Activated CD8-positive, alpha-beta memory T cell treated with anti-CD3 and anti-CD28 coated beads, Interleukin-2, amount 50 U/mL, for 48 hours (primary cell): ENCODE measurements around the gene PEF1.

Experiments used
- DNase-seq: peaks from one replicate; pipeline ENCODE4 v3.0.0-alpha.2; 2020

Gene PEF1, protein sequence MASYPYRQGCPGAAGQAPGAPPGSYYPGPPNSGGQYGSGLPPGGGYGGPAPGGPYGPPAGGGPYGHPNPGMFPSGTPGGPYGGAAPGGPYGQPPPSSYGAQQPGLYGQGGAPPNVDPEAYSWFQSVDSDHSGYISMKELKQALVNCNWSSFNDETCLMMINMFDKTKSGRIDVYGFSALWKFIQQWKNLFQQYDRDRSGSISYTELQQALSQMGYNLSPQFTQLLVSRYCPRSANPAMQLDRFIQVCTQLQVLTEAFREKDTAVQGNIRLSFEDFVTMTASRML

GRCh38 chr1:31644560-31645273 is at the start of gene PEF1:
Gene PEF1 (minus strand): TSS chr1:31644876. CDS start chr1:31644864, 12 bp downstream.
- peak; percentile 99 for DNase-seq

DNA sequence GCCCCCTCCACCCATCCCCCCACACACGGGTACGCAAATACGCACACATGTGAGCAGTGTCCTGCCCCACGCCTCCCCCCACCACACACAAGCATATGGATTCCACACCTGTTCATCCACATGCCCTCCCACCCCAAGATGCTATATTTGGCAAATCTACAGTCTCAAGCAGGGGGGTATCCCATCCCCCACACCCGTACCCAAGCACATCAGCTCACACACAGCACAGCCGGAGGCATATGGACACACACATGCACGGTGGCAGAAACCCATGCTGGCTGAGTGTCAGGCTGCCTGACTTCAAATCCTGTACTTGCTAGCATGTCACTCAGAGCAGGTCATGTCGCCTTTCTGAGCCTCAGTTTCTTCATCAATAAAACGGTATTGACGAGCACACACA is 48.6 kb upstream of the PEF1 start:
- DNase-seq: no peak

DNA sequence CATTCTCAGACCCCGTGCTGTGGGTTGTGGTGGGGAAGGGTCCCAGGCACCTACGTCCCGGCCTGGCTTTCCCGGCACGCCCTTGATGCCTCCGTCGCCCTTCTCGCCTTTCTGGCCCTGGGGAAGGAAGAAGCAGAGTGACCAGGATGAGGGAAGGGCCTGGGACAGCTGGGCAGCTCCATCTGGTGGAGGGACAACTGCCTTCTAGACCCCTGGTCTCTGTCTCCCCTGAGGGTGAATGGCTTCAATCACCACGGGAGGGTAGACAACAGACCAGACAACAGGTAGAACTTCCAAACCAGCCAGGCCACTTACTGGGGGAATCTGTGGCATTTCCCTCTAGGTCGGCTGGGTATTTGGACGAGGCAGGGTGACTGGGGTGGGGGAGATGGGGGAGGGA is 47.3 kb upstream of the PEF1 start:
- DNase-seq: no peak

DNA sequence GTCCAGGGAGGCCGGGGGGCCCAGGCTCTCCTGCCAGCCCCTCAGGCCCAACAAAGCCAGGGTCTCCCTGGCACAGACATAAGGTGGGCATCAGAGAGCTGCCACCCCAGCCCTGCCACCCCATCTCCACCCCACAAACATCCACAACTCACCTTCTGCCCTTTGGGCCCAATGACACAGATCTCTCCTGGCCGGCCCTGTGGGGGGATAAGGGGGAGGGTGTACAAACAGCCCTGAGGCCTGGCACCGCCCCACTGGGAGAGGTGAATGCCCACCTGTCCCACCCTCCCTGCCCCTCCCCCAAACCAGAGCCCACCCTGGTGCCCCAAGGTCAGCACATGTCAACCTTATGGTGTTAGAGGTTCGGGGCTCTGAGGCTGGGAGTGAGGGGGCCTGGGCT is 46.8 kb upstream of the PEF1 start:
- DNase-seq: no peak

DNA sequence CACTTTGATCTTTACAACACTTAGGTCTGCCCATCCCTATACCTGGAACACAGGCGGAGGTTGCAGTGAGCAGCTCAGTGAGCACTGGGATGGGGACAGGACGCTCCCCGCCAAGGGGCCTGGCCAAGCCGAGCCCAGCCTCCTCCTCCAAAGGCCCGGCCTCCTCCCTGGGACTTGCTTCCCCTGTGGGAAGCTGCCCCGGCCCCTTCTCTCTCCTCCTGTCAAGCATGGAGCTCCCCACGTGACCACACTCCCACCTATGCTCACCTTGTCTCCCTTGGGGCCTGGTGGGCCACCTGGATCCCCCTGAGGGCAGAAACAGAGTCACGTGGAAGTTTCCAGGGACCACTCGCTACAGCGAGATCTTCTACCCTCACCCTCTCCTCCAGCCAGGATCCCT is 46.2 kb upstream of the PEF1 start:
- no peak for DNase-seq

GRCh38 chr1:31689854-31690253 is 45.2 kb upstream of the PEF1 start:
- DNase-seq: no peak

DNA sequence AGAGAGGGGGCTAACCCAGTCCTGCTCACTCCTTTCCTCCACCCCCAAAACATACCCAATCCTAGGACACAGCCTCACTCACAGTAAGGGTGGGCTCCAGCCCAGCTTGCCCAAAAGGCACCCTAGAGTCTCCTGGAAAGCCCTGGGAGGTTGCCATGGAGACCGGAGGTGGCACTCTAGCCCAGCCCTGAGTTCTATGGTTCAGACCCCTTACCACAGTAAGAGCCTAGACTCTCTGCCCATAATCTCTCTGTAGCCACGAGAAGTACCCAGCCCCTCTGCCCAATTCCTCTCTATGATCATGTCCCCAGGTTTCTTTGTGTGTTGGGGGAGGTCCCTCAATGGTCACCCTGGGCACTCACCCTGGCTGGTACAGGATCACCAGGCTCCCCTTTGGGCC is 44.7 kb upstream of the PEF1 start:
- no peak for DNase-seq

DNA sequence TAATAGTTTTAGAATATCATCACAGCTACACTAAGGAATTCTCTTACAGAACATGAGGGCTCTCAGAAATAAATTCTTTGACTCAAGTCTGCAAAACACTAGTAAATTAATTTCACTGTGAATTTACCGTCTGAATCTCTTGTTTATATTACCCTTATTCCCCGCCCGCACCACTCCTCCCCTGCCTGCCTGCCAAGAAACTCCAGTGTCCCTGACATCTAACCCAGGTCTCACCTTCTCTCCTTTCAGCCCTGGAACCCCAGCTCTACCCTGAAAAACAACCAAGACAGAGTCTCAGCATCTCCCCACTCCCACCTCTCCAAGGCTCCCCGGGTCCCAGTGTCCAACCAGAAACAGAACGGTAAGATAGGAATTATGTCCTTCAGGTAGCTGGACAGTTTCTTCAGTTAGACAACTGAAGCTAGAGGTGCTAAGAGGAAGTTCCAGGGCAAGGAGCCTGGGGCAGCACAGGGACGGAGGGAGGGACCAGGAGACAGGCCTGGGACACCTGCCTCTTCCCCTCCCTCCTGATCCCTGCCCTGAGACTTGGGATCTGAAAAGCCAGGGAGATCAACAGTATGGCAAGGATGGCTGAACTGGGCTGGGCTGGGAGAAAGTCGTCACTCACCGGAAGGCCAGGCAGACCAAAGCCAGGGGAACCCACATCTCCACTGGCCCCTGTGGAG is 43.7 kb upstream of the PEF1 start:
- no peak for DNase-seq

GRCh38 chr1:31687601-31688000 is 42.9 kb upstream of the PEF1 start:
- DNase-seq: no peak

DNA sequence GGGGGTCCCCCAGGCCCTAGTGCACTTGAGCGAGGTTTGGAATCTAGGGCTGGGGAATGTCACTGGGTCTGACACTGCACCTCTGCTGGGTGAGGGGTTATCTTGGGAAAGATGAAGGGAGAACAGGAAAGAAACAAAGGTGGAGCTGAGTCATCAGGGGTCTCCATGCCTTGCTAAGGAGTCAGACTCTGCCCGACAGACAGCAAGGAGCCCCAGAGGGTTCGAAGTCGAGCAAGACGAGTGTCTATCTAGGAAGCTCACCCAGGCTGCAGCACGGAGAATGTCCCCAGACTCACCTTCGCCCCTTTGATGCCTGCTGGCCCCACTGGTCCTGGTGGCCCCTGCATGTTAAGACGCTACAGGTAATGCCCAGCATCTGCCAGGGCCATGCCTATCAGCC is 41.1 kb upstream of the PEF1 start:
- no peak for DNase-seq

DNA sequence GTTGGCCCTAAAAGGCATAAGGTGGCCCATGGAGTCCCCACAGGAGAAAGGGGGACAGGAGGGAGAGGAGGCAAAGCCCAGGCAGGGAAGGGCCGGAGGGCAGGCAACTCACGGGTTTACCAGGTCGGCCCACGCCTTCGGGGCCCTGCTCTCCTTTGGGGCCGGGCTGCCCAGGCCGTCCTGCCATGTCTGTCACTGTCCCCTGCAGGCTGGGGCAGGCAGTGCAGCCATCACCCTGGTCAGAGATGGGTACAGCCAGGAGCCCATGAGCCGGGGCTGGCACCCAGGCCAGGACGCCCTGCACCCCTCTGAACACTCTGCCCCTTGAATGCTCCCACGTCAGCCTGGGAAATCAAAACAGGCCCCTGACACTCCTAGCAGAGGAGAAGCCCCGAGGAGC is 39.3 kb upstream of the PEF1 start:
- peak; percentile 58 for DNase-seq

- DNase-seq: no peak
Measured at GRCh38 chr1:31681415-31681814, 36.7 kb upstream of the PEF1 start.

DNA sequence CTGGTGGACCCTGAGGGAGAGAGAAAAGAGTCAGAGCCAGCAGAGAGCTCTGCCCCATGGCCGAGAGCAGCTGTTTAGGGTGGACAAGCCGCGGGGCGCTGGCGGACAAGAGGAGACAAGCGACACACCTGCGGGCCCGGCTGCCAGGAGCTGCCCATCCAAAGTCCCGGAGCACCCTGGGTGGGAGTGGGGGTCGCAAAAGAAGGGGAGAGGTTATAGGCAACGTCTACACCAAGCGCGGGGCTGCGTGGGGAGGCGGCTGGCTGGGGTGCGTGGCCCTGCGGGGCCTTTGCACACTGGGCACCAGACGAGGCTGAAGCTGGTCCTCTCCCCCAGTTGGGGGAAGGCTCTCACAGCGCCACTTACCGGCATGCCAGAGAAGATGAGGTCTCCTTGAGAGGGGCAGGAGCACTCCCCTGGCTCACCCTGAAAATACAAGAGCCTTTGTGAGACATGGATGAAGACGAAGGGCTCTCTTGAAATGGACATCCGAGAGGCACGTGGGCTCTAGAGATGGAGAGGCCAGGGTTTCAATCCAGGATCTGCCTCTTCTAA is 35.1 kb upstream of the PEF1 start:
- no peak for DNase-seq

GRCh38 chr1:31679091-31679490 is 34.4 kb upstream of the PEF1 start:
- DNase-seq: no peak

GRCh38 chr1:31678681-31679080 is 34.0 kb upstream of the PEF1 start:
- no peak for DNase-seq

GRCh38 chr1:31677949-31678348 is 33.3 kb upstream of the PEF1 start:
- no peak for DNase-seq

DNA sequence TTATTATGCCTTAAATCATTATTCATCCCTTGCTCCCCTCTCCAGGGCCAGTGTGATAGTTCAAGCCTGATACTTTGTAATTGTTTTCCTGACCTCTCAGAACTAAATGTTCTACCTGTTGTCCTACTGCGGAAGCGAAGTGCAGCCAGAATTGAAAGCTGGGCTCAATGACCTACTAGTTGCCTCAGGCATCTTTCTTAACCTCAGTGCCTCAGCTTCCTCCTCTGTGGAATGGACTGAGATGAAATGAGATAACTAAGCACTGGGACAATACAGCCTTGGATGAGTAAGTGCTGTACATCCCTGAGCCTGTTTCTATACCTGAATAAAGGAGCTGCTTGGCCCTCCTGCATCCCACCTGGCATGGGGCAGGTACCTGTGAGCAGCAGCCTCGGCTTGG is 32.7 kb upstream of the PEF1 start:
- no peak for DNase-seq

DNA sequence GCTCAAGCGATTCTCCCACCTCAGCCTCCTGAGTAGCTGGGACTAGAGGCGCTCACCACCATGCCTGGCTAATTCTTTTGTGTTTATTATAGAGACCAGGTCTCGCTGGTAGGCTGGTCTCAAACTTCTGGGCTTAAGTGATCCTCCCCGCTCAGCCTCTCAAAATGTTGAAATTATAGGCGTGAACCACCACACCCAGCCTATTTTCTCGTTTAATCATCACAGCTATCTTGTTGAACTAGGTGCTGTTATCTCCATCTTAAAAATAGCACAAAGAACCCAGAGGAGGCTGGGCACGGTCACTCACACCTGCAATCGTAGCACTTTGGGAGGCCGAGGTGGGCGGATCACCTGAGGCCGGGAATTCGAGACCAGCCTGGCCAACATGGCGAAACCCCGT is 31.1 kb upstream of the PEF1 start:
- no peak for DNase-seq

GRCh38 chr1:31675161-31675560 is 30.5 kb upstream of the PEF1 start:
- no peak for DNase-seq

DNA sequence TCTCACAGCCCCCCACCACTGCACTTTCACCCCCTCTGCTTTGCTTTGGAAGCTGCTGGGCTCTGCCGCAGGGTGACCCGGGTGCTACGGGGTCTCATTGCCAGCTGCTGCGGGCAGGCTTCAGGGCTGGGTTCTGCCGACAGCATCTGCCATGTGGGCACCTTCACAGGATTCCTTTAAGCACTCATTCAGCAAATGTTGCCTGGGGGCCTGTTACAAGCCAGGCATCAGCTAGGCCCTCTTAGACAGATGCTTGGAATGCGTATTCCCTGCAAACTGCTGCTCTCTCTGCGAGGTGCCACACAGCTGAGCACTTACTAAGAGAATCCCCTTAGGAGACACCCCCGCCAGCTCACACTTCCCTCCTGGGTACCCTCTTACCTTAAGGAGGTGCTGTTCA is 29.9 kb upstream of the PEF1 start:
- DNase-seq: no peak

DNA sequence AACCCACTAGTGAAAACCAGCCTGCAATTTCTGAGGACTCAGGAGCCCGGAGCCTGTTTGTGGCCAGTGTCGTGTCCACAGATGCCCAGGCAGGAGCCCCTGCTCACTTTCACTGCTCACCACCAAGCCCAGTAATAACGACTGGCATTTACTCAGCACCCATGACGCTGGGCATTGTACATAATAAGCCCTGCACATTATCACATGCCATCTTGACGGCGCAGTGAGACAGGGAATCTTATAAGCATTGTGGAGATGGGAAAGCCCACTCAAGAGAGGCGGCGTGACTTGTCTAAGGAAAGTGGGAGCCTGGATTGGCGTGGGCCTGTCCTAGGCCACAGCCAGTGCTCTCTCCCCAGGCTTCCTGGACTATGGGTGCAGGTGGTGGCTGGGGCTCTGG is 28.8 kb upstream of the PEF1 start:
- DNase-seq: no peak

GRCh38 chr1:31672986-31673385 is 28.3 kb upstream of the PEF1 start:
- no peak for DNase-seq

GRCh38 chr1:31671561-31672201 is 27.0 kb upstream of the PEF1 start:
- DNase-seq: no peak
